ENCODE results near the gene KDM6B.

KDM6B gene

DNA sequence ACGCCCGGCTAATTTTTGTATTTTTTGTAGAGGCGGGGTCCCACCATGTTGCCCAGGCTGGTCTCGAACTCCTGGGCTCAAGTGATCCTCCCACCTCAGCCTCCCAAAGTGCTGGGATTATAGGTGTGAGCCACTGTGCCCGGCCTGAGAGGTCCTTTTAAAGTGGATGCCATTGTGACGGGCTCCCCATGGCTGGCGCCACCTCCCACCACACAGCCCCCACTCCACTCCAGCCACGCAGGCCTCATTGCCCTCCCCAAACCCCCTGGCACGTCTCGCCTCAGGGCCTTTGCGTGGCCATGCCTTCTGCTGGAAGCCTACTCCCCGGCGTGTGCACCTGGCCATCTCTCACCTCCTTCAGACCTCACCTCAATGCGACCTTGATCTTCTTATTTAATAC, 11.9 kb upstream of the KDM6B start:
- DNase-seq = no peak

- DNase-seq = peak; percentile 85
Measured at GRCh38 chr17:7823581-7824001, 10.4 kb upstream of the KDM6B start.

- DNase-seq = no peak
Measured at GRCh38 chr17:7824021-7824924, 9.7 kb upstream of the KDM6B start.

- DNase-seq = peak; percentile 4
Measured at GRCh38 chr17:7825206-7825990, 8.6 kb upstream of the KDM6B start.

DNA sequence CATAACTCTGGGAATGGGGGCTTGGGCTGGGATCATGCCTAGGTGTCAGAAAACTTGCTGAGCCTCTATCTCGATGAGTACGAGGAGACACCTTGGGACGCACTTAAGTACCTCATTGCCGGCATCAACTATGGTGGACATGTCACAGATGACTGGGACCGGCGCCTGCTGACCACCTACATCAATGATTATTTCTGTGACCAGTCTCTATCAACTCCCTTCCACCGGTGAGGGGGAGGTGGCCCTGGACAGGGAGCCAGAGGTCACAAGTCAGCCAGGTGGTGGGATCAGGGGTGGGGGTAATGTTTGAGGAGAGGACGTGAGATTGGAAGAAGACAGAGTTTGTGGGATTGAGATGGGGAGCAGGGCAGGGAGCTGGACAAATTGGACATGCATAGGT, 3.4 kb upstream of the KDM6B start:
- no peak for DNase-seq

- DNase-seq = no peak
Measured at GRCh38 chr17:7831233-7831632, 2.8 kb upstream of the KDM6B start.

DNA sequence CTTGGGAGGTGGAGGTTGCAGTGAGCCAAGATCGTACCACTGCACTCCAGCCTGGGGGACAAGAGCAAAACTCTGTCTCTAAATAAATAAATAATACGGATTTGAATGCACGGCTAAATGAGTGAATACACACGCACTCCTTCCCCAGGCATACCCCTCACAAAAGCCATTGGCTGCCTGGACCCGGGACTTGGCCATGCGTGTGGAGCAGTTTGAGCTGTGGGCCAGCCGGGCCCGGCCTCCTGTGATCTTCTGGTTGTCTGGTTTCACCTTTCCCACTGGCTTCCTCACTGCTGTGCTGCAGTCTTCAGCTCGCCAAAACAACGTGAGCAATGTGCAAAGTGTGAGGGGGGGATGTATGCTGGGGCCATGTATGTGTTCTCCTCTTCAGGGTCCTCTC, 1.6 kb upstream of the KDM6B start:
- DNase-seq = no peak

GRCh38 chr17:7833011-7833794, 814 bp upstream of the KDM6B start:
- DNase-seq = no peak

DNA sequence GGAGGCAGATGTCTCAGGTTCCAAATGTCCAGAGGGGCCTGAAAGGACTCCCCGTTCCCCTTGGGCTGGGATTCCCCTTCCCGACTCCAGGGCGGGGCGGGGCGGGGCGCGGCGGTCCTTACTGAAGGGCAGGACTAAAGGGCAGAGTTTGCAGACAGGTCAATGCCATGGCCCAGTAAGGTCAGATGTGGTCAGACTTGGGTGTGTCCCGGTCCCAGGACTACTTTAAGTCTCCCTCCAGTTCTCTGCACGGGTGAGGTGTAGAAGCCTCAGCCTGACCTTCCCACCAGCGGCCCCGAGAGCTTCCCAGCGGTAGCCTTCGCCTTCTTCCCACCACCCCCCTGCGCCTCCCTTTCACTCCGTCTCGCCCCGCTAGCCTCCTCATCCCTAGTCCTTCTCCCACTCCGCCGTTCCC, 532 bp downstream of the KDM6B start:
- DNase-seq = no peak

DNA sequence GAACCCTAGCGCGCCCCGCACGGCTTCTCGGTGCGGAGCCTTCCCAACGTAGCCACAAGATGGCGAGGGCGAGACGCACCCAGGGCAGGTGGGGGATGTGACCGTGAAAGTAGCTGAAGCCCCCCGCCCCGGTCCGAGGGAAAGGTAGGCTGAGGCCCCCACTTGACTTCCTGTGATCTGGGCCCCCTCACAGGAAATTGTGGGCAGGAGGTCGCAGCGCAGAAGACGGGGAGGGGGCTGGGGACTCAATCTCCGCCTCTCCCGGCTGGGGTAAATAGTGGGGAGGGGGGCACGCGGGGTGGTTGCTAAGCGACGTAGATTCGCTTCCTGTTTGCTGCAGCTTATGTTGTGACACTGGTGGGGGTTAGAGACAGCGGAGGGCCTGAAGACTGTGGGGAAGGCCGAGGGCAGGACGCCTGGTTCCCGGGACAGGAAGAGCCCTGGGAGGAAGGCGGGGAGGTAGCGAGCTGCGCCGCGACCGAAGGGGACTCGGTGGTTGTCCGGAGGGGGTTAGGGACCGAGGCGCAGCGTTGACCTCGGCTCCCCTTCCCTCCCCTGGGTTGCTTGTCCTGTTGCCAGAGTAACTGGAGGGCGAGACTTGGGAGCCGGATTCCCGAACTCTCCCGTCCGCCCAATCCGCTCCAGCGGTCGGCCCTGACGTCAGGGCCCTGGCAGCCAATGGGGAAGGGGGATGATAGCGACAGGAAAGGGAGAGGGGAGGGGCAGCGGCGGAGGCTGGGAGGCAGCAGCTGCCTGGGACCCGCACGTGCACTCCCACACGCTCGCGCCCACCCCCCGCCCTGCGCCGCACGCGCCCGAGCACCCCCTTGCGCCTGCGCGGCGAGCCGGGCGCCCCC, 1.2 kb downstream of the KDM6B start:
- DNase-seq = peak; percentile 98

DNA sequence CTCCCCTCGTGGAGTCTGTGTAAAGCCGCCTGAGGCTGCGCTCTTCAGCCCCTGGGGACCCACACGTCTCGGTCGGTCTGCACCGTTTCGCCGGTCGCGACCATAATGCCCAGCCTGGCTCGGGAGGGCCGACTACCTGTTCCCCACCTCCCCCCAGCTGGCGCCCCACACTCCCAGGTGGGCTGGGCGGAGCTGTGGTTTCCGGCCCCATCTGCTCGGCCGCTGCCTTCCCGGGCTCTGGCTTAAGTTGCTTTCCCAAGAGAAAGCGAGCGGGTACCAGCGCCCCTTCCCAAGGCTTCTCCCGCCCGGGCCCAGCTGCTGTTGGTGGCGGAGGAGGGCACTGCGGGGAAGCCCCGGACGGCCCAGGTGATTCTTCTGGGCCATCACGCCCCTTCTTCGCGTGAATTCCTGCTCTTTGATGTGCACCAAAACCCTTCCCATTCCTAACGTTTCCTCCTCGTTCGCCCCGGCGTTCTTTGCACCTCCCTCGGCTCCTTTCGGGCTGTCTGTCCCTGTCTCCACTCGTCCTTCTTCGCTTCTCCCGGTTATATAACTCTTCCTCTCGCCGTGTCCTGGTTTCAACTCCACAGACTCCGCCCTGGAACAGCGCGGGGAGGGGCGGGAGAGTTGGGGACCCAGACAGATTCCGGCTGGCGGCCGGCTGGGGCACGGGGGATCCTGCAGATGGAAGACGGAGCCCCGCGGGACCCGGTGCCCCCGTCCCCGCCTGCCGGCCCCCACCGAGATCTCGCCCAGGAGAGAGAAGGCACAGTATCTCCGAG, 2.0 kb downstream of the KDM6B start:
- DNase-seq = peak; percentile 69

- peak; percentile 97 for DNase-seq
Measured at GRCh38 chr17:7836596-7837407, 2.8 kb downstream of the KDM6B start.

- no peak for DNase-seq
Measured at GRCh38 chr17:7837408-7838088, 3.5 kb downstream of the KDM6B start.

DNA sequence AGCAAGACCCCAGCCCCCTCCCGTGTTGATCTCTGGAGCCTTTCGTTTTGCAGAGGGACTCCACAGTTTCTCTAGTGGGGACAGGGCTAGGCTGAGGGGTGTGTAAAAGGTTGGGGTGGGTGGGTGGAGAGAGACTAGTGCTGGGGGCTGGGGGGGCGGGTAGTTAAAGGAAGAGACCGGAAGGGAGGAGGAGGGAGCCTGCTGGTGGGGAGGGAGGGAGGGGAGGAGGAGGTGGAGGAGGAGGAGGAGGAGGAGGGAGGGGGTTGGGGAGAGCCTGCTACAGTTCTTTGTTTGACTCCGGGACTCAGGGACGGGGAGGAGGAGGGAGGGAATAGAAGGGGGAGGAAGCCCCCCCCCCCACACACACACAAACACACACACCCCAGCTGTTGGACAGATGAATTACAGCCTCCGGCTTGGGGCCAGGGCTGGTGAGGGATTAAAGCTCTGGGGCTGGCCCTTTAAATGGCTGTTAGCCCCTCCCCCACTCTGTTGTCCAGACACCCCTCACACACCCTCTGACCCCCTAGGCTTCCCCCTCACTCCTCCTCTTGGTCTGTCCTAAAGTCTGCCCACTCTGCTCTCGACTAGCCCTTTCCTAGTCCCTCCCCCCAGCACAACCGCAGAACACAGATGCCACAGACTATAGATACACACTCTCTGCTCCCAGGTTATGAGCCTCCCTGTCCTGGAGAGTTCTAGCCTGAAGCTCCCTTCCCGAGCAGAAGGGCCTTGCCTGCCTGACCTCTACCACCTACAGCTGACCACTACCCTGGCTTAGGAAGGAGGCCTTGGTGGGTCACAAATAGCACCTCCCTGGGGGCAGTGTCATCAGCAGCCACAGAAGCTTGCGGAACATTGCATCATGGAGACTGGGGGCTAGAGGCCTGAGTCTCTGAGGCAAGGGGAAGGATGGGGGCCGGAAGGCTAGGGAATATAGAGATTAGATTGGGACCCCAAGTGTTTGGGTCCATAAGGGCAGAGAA, 4.4 kb downstream of the KDM6B start:
- peak; percentile 76 for DNase-seq

- DNase-seq = no peak
Measured at GRCh38 chr17:7839190-7839875, 5.3 kb downstream of the KDM6B start.

DNA sequence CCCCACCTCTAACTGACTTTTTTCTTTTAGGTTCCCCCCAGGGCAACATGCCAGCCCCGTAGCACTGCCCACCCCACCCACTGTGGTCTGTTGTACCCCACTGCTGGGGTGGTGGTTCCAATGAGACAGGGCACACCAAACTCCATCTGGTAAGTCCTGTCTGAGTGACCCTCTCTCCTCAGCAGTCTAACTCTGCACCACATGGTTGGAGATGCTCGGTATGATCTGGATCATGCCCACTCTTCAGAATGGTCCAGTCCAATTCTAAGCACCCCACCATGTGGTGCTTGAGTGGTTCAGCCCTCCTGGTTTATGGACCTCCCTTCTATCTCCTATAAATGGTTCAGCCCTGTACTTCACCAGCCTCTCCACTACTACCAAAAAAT, 5.9 kb downstream of the KDM6B start:
- no peak for DNase-seq

DNA sequence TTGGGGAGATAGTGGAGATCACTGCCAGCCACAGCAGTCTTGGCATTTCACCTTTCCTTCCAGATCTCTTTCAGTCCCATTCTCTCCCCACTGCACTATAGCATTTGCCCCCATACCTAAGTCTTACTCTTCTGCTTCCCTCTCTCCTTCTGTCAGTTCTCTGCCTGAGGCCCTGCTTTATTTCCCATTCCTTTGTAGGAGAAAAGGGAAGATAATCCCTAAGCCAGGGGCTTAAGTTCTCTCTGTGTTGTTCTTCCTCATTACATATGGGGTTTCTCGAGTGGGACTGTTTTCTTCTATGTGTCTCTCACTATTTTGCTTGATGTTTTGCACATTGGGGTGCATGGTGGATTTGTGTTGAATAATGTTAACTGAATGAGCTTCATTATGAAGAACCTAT, 6.4 kb downstream of the KDM6B start:
- no peak for DNase-seq

DNA sequence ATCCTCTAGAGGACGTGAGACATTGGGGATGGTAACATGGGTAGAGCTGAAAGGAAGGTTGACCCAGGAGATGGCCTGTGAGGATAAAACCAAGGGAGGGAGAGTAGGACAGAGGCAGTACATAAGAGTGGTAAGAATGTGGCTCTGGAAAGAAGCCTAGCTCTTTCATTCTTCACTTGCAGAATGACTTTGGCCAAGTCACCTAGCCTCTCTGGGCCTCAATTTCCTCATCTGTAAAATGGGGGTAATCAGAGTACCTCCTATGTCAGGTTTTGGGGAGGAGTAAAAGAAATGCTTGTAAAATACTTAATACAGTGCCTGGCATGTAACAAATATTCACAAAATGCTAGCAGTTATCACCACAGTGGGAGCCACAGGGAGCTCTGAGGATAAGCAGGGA, 6.9 kb downstream of the KDM6B start:
- no peak for DNase-seq

Measured in NCI-H146 (cell line).